Peyer's patch (tissue), 4 donors: ENCODE data around the gene CLMP. TPM values are rescaled to one million over a fixed set of nuclear protein-coding genes. Genes with fewer than 3 reads are reported as not detected.

Experiments used
- DNase-seq, 3 donors: peaks; one replicate each; pipeline ENCODE4 v3.0.0-alpha.2; 2017 to 2019
- H3K27ac ChIP-seq, 4 donors: fragments of 200-600 bp; sonication (generic); one replicate each; pipeline ENCODE4 v1.5.1; 2016 to 2019
- H3K27me3 ChIP-seq, 2 donors: fragments of 200-600 bp; sonication (generic); one replicate each; pipeline ENCODE4 v1.5.1; 2019
- H3K36me3 ChIP-seq, 3 donors: fragments of 200-600 bp; sonication (generic); one replicate each; pipeline ENCODE4 v1.5.1; 2016 to 2019
- H3K4me1 ChIP-seq, 4 donors: fragments of 200-600 bp; sonication (generic); one replicate each; pipeline ENCODE4 v1.5.1; 2016 to 2019
- H3K4me3 ChIP-seq, 4 donors: fragments of 200-600 bp; sonication (generic); 1 replicate in 3 of 4; 2 replicates in 1 of 4; pipeline ENCODE4 v1.5.1; 2016 to 2019; ENCODE audit warnings: mild to moderate bottlenecking in 1 of 4
- H3K9me3 ChIP-seq, 4 donors: fragments of 200-600 bp; sonication (generic); one replicate each; pipeline ENCODE4 v1.5.1; 2016 to 2019; ENCODE audit warnings: mild to moderate bottlenecking in 1 of 4
- POLR2A ChIP-seq, 2 donors: fragments of 450-650 bp; IDR thresholded peaks; one replicate each; pipeline ENCODE4 v1.5.1; 2017; ENCODE audit warnings: antibody characterized with exemption in 2 of 2, mild to moderate bottlenecking in 2 of 2, moderate library complexity in 2 of 2
- total RNA-seq, 4 donors: library from RNA; depleted of rRNA; stranded (reverse); fragments of >200 nt; gene quantifications; one replicate each; pipeline ENCODE4 v1.1.0, GENCODE V29; 2016
- TF ChIP-seq, protein P1 (sequence below), 6 experiments: fragments of 450-650 bp in 4 of 6; fragments of 200-600 bp in 2 of 6; sonication (generic) in 1 of 6; IDR thresholded peaks; one replicate each; pipeline ENCODE4 v1.5.1; 2017 to 2019; ENCODE audit warnings: antibody characterized with exemption in 6 of 6, mild to moderate bottlenecking in 3 of 6, moderate library complexity in 1 of 6

Gene CLMP
- total RNA-seq, 4 donors from 2014 or later: 8.4 to 48.7 (median 13.2) TPM

DNA sequence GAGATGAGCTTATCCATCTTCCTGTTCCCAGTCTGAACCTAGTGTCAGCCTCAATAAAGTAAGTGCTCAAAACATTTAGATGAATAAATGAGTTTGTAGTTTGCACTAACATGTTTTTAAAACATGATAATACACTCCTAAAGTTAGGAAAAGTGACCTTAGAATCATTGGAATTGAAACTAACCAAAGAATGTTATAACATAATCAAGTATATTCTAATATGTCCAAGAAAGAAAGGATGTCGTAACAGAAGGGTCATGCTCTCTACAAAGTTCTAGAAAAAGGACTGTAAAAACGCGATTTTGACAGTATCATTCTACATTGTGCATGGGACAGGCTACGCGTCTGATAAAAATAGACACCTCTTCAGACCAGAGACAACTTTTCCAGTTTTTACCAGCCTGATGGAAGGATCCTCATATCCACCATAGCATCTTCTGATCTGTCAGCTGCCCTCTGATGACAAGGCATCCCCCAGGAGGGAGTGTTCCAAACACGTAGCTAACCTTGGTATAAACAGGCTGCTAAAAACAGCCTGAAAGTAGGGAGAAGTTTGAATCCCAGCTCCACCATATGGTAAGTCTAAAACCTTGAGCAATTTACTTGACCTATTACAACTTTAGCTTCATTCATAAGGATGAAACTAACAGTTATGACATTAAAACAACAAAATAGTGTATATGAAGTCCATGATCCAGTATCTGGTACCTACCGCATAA is 30.2 kb downstream of the CLMP start:
- Histone ChIP-seq H3K4me3 (no peak overlapping the region), H3K27me3 (no peaks in the 10 kb centered on the region), H3K36me3 (no peaks in the 10 kb centered on the region), H3K9me3 (no peaks in the 10 kb centered on the region), H3K4me1 (no peaks in the 10 kb centered on the region), H3K27ac (peak overlapping the region in 2 of 4 donors; percentile 37 to 51)
- TF ChIP-seq, protein P1, sequence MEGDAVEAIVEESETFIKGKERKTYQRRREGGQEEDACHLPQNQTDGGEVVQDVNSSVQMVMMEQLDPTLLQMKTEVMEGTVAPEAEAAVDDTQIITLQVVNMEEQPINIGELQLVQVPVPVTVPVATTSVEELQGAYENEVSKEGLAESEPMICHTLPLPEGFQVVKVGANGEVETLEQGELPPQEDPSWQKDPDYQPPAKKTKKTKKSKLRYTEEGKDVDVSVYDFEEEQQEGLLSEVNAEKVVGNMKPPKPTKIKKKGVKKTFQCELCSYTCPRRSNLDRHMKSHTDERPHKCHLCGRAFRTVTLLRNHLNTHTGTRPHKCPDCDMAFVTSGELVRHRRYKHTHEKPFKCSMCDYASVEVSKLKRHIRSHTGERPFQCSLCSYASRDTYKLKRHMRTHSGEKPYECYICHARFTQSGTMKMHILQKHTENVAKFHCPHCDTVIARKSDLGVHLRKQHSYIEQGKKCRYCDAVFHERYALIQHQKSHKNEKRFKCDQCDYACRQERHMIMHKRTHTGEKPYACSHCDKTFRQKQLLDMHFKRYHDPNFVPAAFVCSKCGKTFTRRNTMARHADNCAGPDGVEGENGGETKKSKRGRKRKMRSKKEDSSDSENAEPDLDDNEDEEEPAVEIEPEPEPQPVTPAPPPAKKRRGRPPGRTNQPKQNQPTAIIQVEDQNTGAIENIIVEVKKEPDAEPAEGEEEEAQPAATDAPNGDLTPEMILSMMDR (IDR thresholded peaks at IDR 0.05): no peak
- TF ChIP-seq POLR2A (IDR thresholded peaks at IDR 0.05): no peak
- DNase-seq: no peak

DNA sequence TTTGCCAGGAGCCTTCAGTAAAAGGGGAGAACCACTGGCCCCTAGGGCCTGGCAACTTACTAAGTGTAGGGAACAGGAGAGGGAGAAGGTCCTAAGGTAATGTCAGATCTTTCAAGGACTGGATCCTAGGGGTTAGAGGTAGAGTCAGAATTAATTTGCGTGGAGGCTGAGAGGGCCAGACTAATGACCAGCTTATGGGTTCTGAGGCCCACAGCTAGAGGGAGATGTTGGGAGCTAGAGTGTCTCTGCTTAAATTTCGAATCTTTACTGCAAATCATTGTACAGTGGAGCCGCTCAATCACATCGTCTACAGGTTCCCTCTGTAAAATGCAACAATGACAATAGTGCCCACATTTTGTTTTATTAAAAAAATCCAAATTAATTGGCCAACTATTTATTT is 31.4 kb downstream of the CLMP start:
- Histone ChIP-seq H3K27ac (no peak overlapping the region), H3K4me3 (no peak overlapping the region), H3K4me1 (no peaks in the 10 kb centered on the region), H3K36me3 (no peaks in the 10 kb centered on the region), H3K27me3 (no peaks in the 10 kb centered on the region), H3K9me3 (no peaks in the 10 kb centered on the region)
- no peak for DNase-seq
- no peak for TF ChIP-seq POLR2A (IDR thresholded peaks at IDR 0.05)
- TF ChIP-seq, protein P1 (IDR thresholded peaks at IDR 0.05): no peak

DNA sequence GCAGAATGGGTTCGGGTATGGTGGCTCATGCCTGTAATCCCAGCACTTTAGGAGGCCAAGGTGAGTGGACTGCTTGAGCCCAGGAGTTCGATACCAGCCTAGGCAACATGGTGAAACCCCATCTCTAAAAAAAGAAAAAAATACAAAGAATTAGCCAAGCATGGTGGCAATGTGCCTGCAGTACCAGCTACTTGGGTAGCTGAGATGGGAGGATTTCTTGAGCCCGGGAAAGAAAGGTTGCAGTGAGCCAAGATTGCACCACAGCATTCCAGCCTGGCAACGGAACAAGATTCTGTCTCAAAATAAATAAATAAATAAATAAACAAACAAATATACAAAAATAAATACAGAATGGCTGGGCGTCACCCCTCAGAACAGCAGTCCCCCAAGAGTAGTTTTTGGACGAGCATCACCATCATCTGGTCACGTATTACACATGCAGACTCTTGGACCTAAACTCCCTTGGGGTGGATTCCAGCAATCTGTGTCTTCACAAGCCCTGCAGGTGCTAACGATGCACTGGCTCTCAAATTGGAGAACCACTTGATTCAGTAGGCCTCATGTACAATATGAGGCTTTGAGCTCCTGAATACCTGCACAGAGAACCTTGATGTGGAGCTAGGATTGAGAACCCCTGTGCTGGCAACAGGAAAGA is 33.5 kb downstream of the CLMP start:
- Histone ChIP-seq H3K4me3 (no peak overlapping the region), H3K36me3 (no peaks in the 10 kb centered on the region), H3K27ac (no peak overlapping the region), H3K4me1 (no peaks in the 10 kb centered on the region), H3K9me3 (no peaks in the 10 kb centered on the region), H3K27me3 (no peaks in the 10 kb centered on the region)
- no peak for DNase-seq
- TF ChIP-seq POLR2A (IDR thresholded peaks at IDR 0.05): no peak
- TF ChIP-seq, protein P1 (IDR thresholded peaks at IDR 0.05): no peak

DNA sequence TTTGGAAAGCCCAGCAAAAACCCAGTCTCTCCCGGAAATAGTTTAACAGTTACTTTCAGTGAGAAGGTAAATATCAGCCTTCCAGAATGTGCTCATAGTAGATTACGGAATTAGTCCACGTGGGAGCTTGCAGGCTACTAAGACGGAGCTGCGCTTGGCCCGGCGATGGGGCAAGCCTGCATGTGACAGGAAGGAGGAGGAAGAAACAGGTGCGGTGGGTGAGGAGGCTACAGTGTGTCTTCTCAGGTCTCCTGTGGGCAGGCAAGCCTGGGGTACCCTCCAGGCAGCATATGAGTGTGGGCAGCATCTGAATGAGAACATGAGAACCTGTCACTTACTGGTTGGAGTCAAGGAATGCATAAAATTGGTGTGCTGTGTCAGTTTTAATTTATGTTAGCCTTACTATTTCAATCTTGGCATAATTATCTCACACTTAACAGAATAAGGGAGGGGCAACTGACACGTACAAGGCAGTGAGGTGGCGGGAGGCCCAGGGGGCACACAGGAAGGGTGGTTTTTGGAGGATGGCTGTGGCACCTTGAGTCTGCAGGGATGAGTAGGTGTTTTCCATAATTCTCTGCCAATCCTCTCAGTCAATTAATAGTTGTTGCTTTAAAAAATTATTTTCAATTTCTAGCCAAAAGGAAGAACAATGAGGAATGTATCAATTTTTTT is 35.7 kb downstream of the CLMP start:
- Histone ChIP-seq H3K36me3 (no peaks in the 10 kb centered on the region), H3K4me3 (no peak overlapping the region), H3K4me1 (no peaks in the 10 kb centered on the region), H3K27ac (no peak overlapping the region), H3K9me3 (peaks cover 0 to 6% (median 0%) of the 10 kb centered on the region in 4 donors), H3K27me3 (no peaks in the 10 kb centered on the region)
- no peak for DNase-seq
- no peak for TF ChIP-seq POLR2A (IDR thresholded peaks at IDR 0.05)
- TF ChIP-seq, protein P1 (IDR thresholded peaks at IDR 0.05): no peak

DNA sequence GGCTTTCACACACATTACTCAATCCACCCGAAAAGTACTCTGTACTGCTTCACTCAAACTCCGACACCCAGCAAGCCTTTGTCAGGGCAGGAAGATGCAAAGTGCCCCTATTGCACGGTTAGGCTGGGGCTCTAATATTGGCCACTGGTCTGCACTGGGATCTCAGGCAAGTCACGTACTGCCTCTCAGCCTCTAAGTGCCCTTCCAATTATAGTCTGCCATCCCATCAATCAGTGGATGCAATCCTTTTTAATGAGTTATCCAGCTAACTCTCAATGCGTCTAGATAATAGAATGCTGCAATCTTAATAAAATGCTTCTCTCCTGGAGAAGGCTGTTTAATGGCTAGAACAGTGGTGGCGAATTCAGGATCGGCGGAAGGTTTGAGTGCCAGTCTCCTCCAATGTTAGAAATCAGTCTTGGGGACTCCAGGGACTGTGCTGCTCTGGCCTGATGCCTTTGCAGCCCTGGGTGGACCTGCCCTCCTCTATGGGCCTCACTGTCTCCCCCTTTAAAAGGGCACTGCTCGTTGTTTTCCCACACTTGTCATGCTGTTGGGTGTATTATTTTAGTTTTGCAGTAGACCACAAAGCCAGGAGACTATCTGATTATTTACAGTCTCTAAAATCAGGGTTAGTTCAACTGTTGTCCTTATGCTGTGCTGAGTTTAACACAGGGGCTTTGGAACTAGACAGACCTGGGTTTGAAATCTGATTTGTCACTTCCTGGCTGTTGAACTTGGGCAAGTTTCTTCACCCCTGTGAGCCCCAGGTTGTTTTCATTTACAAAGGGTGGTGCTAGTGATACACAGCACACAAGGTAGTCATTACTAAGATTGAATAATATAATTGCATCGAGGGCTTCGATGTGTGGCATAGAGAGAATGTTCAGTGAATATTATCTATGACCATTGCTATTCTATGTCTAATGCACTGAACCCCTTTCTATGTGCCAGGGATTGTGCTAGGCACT is 36.7 kb downstream of the CLMP start:
- no peak for DNase-seq
- no peak overlapping the region for H3K27ac ChIP-seq
- no peak for TF ChIP-seq POLR2A (IDR thresholded peaks at IDR 0.05)
- no peaks in the 10 kb centered on the region for H3K27me3 ChIP-seq
- no peak overlapping the region for H3K4me3 ChIP-seq
- H3K9me3 ChIP-seq: peaks cover 0 to 6% (median 0%) of the 10 kb centered on the region in 4 donors
- no peaks in the 10 kb centered on the region for H3K36me3 ChIP-seq
- no peaks in the 10 kb centered on the region for H3K4me1 ChIP-seq
